ENCODE measurements around the gene TBC1D5. TPM values are rescaled to one million over a fixed set of nuclear protein-coding genes. Genes with fewer than 3 reads are reported as not detected.

TBC1D5 gene
- polyA plus RNA-seq, 1 donor from 2014 or later: 63.0 TPM

DNA sequence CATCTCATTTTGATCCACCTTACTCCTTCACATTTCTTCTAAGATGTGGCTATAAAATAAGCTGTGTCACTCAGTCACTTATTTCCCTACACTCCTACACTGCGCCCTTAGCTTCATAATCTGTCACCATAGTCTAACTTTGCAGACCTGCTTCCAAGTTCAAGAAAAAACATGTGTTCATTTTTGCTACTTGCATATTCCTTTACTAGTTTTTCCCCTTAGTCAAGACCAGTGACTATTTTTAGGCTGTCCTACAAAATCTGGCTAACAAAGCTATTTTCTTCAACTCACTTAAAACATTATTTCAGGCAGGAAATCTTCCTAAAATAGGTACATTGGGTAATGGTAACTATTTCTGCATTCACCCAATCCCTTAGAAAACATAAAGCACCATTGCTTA, 272.5 kb downstream of the TBC1D5 start:
- Mint-ChIP-seq H3K4me3 (no peak overlapping the region), H3K4me1 (peaks cover 0 to 7% (median 6%) of the 10 kb centered on the region in 3 donors), H3K27me3 (no peaks in the 10 kb centered on the region), H3K36me3 (no peaks in the 10 kb centered on the region), H3K27ac (no peak overlapping the region), H3K9me3 (no peaks in the 10 kb centered on the region)

DNA sequence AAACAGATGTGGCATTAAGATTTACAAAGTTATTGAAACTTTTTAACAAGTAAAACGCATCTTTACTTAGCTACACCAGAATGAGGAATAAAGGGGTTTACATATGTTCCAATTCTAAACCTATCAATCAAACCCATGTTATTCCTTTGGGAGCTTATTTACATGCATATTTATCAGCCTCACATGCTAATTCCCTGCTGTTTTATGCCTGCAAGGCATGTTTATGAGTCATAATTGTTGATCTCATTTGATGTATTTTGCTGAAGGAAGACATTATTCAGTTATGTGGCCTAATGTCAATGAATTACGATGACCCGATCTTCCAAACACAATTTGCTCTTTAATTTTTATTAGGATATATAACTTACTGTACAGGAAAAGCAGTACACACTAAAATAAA, 272.9 kb downstream of the TBC1D5 start:
- peaks cover under 1% of the 10 kb centered on the region for H3K36me3 Mint-ChIP-seq
- H3K27ac Mint-ChIP-seq: no peak overlapping the region
- H3K4me3 Mint-ChIP-seq: no peak overlapping the region
- no peaks in the 10 kb centered on the region for H3K27me3 Mint-ChIP-seq
- H3K4me1 Mint-ChIP-seq: peaks cover 0 to 7% (median 5%) of the 10 kb centered on the region in 3 donors
- no peaks in the 10 kb centered on the region for H3K9me3 Mint-ChIP-seq

DNA sequence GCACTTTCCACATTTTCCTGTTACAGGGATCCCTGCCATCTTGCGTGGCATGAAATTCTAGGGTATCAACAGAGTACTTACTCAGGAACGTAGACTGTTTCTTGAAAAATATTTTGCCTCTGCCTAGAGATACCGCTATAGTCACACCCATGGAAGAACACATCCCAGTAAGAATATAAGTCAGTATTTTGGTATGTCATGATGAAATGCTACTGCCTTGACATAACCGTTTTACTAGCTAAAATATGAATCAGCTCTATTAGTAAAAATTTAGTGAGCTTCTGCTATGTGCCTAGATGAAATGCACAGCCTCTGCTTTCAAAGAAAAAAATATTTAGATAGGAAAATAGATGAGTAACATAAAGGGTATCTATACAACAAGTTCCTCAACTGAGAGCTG, 276.4 kb downstream of the TBC1D5 start:
- H3K4me1 Mint-ChIP-seq: peaks cover 0 to 6% (median 1%) of the 10 kb centered on the region in 3 donors
- H3K27me3 Mint-ChIP-seq: no peaks in the 10 kb centered on the region
- H3K4me3 Mint-ChIP-seq: no peak overlapping the region
- H3K27ac Mint-ChIP-seq: no peak overlapping the region
- H3K9me3 Mint-ChIP-seq: no peaks in the 10 kb centered on the region
- peaks cover 7% of the 10 kb centered on the region for H3K36me3 Mint-ChIP-seq

DNA sequence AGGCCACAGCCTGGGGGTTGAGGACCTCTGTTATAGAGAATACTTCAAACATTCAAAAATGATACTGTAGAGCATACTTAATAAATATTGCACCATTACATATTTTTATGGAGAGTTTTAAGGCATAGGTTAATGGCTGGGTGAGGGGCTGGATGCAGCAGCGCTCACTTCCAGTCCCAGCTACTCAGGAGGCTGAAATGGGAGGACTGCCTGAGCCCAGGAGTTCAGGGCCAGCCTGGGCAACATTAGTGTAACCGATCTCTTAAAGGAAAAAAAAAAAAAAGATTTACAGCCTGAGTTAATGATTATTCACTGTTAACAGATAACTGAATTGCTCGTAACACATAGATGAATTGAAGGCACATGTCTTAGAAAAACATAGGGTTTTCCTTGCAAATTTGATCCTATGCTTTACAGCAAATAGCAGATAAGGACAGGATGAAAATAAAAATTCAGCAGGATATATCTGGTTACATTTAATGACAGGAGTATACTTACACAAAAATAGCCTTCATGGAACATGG, 282.9 kb downstream of the TBC1D5 start:
- H3K4me1 Mint-ChIP-seq: peaks cover 0 to 3% (median 1%) of the 10 kb centered on the region in 3 donors
- H3K27ac Mint-ChIP-seq: peak overlapping the region in 1 of 3 donors; percentile 54
- H3K9me3 Mint-ChIP-seq: peaks cover 0 to 1% (median 0%) of the 10 kb centered on the region in 3 donors
- H3K27me3 Mint-ChIP-seq: no peaks in the 10 kb centered on the region
- no peak overlapping the region for H3K4me3 Mint-ChIP-seq
- peaks cover 21% of the 10 kb centered on the region for H3K36me3 Mint-ChIP-seq

DNA sequence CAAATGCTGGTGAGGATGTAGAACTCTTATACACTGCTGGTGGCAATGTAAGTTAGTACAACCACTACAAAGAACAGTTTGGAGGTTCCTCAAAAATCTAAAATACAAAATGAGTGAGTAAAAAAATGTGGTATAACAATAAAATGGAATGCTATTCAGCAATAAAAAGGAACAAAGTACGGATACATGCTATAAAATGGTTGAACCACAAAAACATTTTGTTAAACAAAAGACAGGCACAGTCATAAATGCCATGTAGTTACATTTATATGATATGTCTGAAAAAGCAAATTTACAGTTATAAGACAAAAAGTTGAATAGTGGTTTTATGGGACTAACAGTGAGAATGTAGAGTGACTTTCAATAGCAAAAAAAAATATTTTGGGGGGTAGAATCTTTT, 285.8 kb downstream of the TBC1D5 start:
- Mint-ChIP-seq H3K9me3 (peaks cover 0 to 3% (median 0%) of the 10 kb centered on the region in 3 donors), H3K27ac (no peak overlapping the region), H3K36me3 (peaks cover 18% of the 10 kb centered on the region), H3K4me1 (peaks cover 6 to 14% (median 8%) of the 10 kb centered on the region in 3 donors), H3K27me3 (no peaks in the 10 kb centered on the region), H3K4me3 (no peak overlapping the region)

DNA sequence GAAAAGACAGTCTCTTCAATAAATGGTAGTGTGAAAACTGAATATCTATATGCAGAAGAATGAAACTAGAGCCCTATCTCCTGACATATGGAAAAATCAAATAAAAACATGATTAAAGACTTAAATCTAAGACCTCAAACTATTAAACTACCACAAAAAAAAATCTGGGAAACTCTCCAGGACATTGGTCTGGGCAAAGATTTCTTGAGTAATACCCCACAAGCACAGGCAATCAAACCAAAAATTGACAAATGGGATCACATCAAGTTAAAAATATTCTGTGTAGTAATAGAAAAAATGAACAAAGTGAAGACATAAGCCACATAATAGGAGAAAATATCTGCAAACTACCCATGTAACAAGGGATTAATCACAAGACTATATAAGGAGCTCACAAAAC, 286.4 kb downstream of the TBC1D5 start:
- H3K27ac Mint-ChIP-seq: peak overlapping the region in 1 of 3 donors; percentile 42
- peaks cover 0 to 3% (median 0%) of the 10 kb centered on the region in 3 donors for H3K9me3 Mint-ChIP-seq
- no peaks in the 10 kb centered on the region for H3K27me3 Mint-ChIP-seq
- H3K4me3 Mint-ChIP-seq: no peak overlapping the region
- H3K4me1 Mint-ChIP-seq: peaks cover 6 to 14% (median 8%) of the 10 kb centered on the region in 3 donors
- H3K36me3 Mint-ChIP-seq: peaks cover 20% of the 10 kb centered on the region

DNA sequence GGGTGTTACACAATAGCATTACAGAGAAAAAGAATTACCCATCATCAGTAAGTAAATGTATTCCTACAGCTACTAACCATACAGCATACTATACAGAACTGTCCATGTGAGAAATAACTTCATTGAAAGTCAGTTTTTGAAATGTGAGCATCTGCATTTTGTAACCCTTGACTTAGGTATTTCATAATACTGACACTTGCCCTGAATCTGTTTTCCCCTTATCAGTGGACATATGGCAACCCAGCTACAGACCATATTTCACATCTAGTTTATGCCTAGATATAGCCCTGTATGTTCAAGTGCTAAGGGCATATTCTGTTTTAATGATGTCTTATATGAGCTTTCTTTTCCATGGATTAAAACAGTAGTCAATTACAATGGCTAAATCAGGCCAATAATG, 297.6 kb downstream of the TBC1D5 start:
- H3K4me1 Mint-ChIP-seq: peaks cover 0 to 1% (median 0%) of the 10 kb centered on the region in 3 donors
- peaks cover 0 to 2% (median 2%) of the 10 kb centered on the region in 3 donors for H3K9me3 Mint-ChIP-seq
- peaks cover 15% of the 10 kb centered on the region for H3K36me3 Mint-ChIP-seq
- no peak overlapping the region for H3K4me3 Mint-ChIP-seq
- H3K27me3 Mint-ChIP-seq: no peaks in the 10 kb centered on the region
- no peak overlapping the region for H3K27ac Mint-ChIP-seq

DNA sequence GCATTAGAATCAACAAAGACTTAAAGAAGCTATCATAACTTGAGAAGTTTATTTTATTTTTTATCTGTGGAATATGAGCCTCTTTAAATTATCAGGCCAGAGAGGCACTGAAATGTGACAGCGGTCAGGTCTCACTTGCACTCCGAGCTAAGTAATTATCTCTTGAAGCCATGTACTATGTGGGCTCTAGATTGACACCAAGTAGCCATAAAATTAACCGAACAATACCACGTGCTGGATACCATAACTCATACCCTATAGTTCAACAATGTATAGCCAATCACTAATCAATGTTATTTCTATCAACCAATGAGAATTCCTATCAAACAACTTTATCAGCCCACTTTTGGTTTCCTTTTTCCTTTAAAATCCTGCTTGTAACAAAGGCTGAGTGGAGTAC, 299.3 kb downstream of the TBC1D5 start:
- H3K9me3 Mint-ChIP-seq: peaks cover 2 to 4% (median 4%) of the 10 kb centered on the region in 3 donors
- H3K27me3 Mint-ChIP-seq: no peaks in the 10 kb centered on the region
- peaks cover 0 to 1% (median 0%) of the 10 kb centered on the region in 3 donors for H3K4me1 Mint-ChIP-seq
- no peak overlapping the region for H3K4me3 Mint-ChIP-seq
- H3K27ac Mint-ChIP-seq: no peak overlapping the region
- peaks cover 15% of the 10 kb centered on the region for H3K36me3 Mint-ChIP-seq

DNA sequence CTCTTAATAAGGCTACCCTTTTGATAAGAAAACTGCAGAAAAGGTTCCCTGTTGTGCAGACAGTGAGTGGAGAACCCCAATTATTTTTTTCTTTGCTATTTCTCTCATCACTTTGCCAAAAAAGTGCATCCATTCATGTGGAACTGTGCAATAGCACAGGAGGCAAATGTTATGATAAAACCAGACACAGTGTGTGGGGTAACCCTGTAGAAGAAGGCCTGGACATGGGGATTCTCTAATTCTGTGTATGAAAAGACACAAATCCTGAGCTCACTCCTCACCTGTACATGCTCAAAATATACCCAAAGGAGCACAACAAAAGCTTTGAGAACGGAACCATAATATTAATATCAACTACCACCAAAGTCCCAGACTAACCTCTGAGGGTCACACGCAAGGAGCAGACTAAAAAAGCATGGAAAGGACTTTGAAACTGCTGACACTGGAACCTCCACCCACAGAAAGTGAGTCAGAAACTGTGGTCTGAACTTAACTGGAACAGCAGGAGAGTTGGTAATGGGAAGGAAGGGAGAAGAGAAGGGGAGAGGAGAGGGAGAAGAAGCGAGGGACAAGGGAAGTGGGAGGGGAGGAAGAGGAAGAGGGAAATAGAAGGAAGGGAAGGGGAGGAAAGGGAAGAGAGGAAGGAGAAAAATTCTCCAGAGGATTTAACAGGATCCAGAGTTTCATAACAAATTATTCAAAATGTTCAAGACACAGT, 299.9 kb downstream of the TBC1D5 start:
- H3K27ac Mint-ChIP-seq: no peak overlapping the region
- H3K27me3 Mint-ChIP-seq: no peaks in the 10 kb centered on the region
- H3K4me1 Mint-ChIP-seq: peaks cover 0 to 1% (median 0%) of the 10 kb centered on the region in 3 donors
- H3K36me3 Mint-ChIP-seq: peaks cover 16% of the 10 kb centered on the region
- peaks cover 2 to 4% (median 4%) of the 10 kb centered on the region in 3 donors for H3K9me3 Mint-ChIP-seq
- no peak overlapping the region for H3K4me3 Mint-ChIP-seq

DNA sequence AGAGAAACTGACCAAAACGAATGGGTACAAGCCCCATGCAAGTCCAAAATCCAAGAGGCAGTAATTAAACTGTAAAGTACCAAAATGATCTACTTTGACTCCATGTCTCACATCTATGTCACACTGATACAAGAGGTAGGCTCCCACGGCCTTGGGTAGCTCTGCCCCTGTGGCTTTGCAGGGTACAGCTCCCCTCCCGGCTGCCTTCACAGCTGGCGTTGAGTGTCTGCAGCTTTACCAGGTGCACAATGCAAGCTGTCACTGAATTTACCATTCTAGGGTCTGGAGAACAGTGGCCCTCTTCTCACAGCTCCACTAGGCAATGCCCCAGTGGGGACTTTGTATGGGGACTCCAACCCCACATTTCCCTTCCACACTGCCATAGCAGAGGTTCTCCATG, 308.6 kb downstream of the TBC1D5 start:
- Mint-ChIP-seq H3K36me3 (peaks cover 8% of the 10 kb centered on the region), H3K27ac (peak overlapping the region in 1 of 3 donors; percentile 28), H3K9me3 (peaks cover 0 to 4% (median 2%) of the 10 kb centered on the region in 3 donors), H3K27me3 (no peaks in the 10 kb centered on the region), H3K4me3 (no peak overlapping the region), H3K4me1 (peaks cover 2 to 6% (median 2%) of the 10 kb centered on the region in 3 donors)

DNA sequence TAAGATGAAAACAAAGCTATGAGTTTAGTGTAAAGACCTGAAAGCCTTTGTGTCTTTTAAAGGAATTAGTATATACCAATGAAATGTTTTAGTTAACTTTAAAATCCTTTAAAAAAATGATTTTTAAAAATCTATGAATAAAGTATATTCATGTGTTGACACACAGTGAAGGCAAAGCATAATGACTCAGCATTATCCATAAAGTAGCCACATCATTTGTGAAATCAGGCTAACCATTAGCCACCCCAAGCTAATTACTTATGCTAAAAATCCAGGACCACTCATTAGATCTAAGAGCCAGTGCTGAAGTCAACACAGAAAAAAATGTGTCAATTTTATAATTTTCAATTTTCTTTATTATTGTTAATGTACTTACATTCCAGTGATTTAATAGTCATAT, 310.2 kb downstream of the TBC1D5 start:
- H3K27ac Mint-ChIP-seq: no peak overlapping the region
- peaks cover 2 to 6% (median 2%) of the 10 kb centered on the region in 3 donors for H3K4me1 Mint-ChIP-seq
- H3K9me3 Mint-ChIP-seq: no peaks in the 10 kb centered on the region
- H3K27me3 Mint-ChIP-seq: no peaks in the 10 kb centered on the region
- no peak overlapping the region for H3K4me3 Mint-ChIP-seq
- H3K36me3 Mint-ChIP-seq: peaks cover 8% of the 10 kb centered on the region

DNA sequence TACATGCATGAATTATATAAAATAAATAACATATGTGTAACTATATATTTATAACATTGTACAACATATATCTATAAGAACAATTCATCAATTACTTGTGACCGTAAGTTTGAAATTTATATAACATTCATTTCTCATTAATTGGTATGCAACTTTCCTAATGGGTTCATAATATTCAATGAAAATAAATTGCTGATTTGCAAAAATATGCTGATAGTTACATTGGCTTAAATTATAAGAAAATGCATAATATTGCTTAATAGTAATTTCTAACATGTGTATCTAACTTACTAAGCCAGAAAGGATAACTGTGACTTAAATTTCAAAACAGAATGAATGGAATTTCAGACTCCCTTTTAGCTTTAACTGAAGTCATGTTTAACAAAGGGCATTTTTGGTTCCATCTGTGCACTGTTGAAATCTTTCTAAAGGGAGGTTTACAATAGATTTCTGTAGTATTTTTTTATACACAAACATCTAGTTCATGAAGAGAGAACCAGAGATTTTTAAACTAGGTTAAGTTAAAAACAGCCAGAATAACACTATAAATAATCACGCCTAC, 310.9 kb downstream of the TBC1D5 start:
- Mint-ChIP-seq H3K4me3 (no peak overlapping the region), H3K27ac (no peak overlapping the region), H3K36me3 (peaks cover 8% of the 10 kb centered on the region), H3K9me3 (no peaks in the 10 kb centered on the region), H3K27me3 (no peaks in the 10 kb centered on the region), H3K4me1 (peaks cover 2 to 6% (median 2%) of the 10 kb centered on the region in 3 donors)

DNA sequence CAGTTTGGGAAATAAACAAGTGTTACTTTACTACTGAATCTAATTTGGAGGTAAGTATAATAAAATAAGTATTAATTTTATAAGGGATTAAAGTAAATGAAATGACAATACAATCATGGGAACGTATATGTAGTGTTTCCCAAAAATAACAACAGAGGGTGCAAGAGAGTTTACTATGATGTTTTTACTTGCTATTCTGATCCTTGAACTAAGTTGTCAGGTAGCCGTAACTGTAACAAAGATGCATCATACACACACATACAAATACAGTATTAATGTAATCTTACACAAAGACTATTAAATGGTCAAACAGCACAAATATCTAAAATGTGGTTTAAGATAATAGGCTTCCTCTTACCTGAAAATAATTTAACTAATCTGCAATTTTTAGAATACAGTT, 311.4 kb downstream of the TBC1D5 start:
- Mint-ChIP-seq H3K27me3 (no peaks in the 10 kb centered on the region), H3K4me1 (peaks cover 2 to 5% (median 2%) of the 10 kb centered on the region in 3 donors), H3K9me3 (no peaks in the 10 kb centered on the region), H3K36me3 (peaks cover 8% of the 10 kb centered on the region), H3K27ac (no peak overlapping the region), H3K4me3 (no peak overlapping the region)

DNA sequence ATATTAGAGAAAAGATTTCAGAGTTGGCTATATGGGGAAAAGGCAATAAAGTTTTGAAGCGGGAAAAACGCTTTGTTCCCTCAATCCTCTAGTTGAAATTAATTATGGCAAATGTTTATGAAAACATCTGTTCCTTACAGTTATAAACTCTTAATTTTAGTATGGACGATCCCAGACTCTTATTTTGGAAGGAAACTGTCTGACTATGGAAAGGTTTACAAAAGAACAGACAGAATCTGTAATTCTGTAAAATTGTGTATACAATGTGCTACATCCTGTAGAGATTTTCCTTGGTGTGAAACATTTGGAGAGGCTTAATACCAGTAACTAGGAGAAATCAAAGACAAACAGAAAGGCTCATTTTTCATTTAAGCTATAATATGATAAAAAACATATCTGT, 311.8 kb downstream of the TBC1D5 start:
- H3K27me3 Mint-ChIP-seq: no peaks in the 10 kb centered on the region
- peaks cover 8% of the 10 kb centered on the region for H3K36me3 Mint-ChIP-seq
- H3K4me1 Mint-ChIP-seq: peaks cover under 1 to 2% (median 2%) of the 10 kb centered on the region in 3 donors
- no peak overlapping the region for H3K27ac Mint-ChIP-seq
- H3K9me3 Mint-ChIP-seq: no peaks in the 10 kb centered on the region
- H3K4me3 Mint-ChIP-seq: no peak overlapping the region

DNA sequence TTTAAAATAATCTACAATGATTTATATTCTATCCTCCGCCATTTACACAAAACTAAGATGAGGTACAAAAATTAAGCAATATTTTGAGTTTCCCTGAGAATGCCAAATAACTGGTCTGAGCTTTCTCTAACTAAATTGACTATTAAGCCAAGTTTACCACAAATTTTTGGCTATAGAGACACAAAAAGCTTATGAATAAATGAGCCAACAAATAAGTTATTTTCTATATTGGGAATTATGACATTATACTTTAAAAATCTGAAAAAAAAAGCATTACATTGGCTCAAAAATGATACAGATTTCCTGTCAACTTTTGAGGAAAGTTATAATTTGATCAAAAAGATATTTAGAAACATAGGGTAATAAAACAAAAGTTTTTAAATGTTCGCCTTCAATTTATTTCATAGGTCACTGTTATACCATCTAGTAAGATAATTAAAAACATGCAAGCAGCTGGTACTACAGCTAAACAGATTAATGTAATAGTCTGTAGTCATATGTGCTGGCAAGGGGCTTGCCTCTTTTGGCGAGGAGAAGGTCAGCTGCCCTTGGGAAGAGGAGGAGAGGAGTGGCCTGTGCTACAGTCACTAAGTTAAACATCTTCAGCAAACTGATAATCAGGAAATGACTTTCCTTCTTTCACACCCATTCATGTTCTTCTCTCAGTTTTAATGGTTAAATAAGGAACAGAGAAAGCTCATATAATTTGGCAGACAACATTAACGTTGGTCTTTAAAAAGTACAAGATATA, 318.5 kb downstream of the TBC1D5 start:
- no peak overlapping the region for H3K27ac Mint-ChIP-seq
- peaks cover 0 to 3% (median 0%) of the 10 kb centered on the region in 3 donors for H3K4me1 Mint-ChIP-seq
- no peaks in the 10 kb centered on the region for H3K9me3 Mint-ChIP-seq
- no peaks in the 10 kb centered on the region for H3K27me3 Mint-ChIP-seq
- H3K4me3 Mint-ChIP-seq: no peak overlapping the region
- peaks cover 7% of the 10 kb centered on the region for H3K36me3 Mint-ChIP-seq
